Measurements from ENCODE around the gene SDSL. TPM values are rescaled to one million over a fixed set of nuclear protein-coding genes. Genes with fewer than 3 reads are reported as not detected.

SDSL gene
- total and polyA plus RNA-seq, 2 of the 4 experiments (the other 2 are of a cell fraction) = 6.3 to 10.9 TPM

GRCh38 chr12:113440336-113440735 is 18.2 kb downstream of the SDSL start:
- H4K20me1 ChIP-seq (ENCODE audit: insufficient read depth, low read length) = no peaks in the 10 kb centered on the region
- H3K4me1 ChIP-seq (ENCODE audit: control insufficient read depth, insufficient read depth, low read length) = no peaks in the 10 kb centered on the region
- H3K4me3 ChIP-seq (ENCODE audit: insufficient read depth, low read depth, low read length) = no peak overlapping the region
- H3K36me3 ChIP-seq (ENCODE audit: control insufficient read depth, insufficient read depth, low read length) = no peaks in the 10 kb centered on the region
- intact Hi-C loops (cut with micrococcal nuclease) = no loop called here
- no peak for DNase-seq
- H2BK5ac ChIP-seq (ENCODE audit: low read depth, low read length, poor library complexity, severe bottlenecking) = no peak overlapping the region
- H4K8ac ChIP-seq (ENCODE audit: low read depth in 2 of 2, low read length in 2 of 2) = no peak overlapping the region
- no TSS peak for BruUV-seq (replicated peaks)
- no peaks in the 10 kb centered on the region for H3K9me3 ChIP-seq (ENCODE audit: control insufficient read depth, insufficient read depth, low read length)
- no peak overlapping the region for H3K4ac ChIP-seq (ENCODE audit: low read depth, low read length)
- H2AFZ ChIP-seq (replicated peaks; ENCODE audit: low read length, poor library complexity) = no peak overlapping the region
- ChIA-PET POLR2A (ENCODE audit: unreplicated experiment) (no interaction called here), CTCF (interaction anchor here (0.7 kb wide), 1 partner anchor 13 kb away, joined by 3 read pairs; no protein-coding TSS in a partner anchor)
- H3K27me3 ChIP-seq (ENCODE audit: control insufficient read depth, insufficient read depth, low read length) = peaks cover 11% of the 10 kb centered on the region
- ATAC-seq (ENCODE audit: low read depth) = no peak
- H3K9me1 ChIP-seq (ENCODE audit: insufficient read depth, low read length) = no peaks in the 10 kb centered on the region
- no peak overlapping the region for H2AK5ac ChIP-seq (ENCODE audit: low read depth, low read length)
- in situ Hi-C loops (cut with MboI; ENCODE audit: low sequenced_read_pairs) = no loop called here
- H4K5ac ChIP-seq (ENCODE audit: low read depth, low read length) = no peak overlapping the region
- no peak overlapping the region for H3K9ac ChIP-seq (ENCODE audit: low read depth, low read length)
- H4K91ac ChIP-seq (ENCODE audit: insufficient read depth, low read depth, low read length) = no peak overlapping the region
- no peak overlapping the region for H3K23ac ChIP-seq (ENCODE audit: low read depth, low read length)
- no peak overlapping the region for H2BK20ac ChIP-seq (ENCODE audit: low read depth, low read length)
- H3K4me2 ChIP-seq (ENCODE audit: low read depth, low read length) = no peak overlapping the region
- no peak overlapping the region for H2BK15ac ChIP-seq (ENCODE audit: low read depth, low read length)
- no peak overlapping the region for H3K27ac ChIP-seq (ENCODE audit: insufficient read depth, low read length)
- H2AK9ac ChIP-seq (replicated peaks; ENCODE audit: low read depth, low read length, poor library complexity) = no peak overlapping the region
- H3K56ac ChIP-seq (ENCODE audit: extremely low read depth, insufficient read depth, low read length) = no peak overlapping the region
- H3K18ac ChIP-seq (ENCODE audit: low read depth, low read length) = no peak overlapping the region
- dilution Hi-C loops (cut with HindIII; ENCODE audit: low sequenced_read_pairs, unreplicated experiment) = no loop called here
- no peak overlapping the region for H2BK120ac ChIP-seq (ENCODE audit: low read depth, low read length)
- no peaks in the 10 kb centered on the region for H3K79me1 ChIP-seq (ENCODE audit: low read depth in 1 of 2, low read length in 2 of 2)
- TF ChIP-seq FOS (IDR thresholded peaks at IDR 0.05; ENCODE audit: low read depth, low read length) = no peak
- no peak overlapping the region for H3K14ac ChIP-seq (replicated peaks; ENCODE audit: low read depth, low read length)
- WGBS, 2 experiments (ENCODE audit: extremely low coverage in 2 of 2, insufficient read length in 1 of 2) = 64% methylated on average over 5 of the region's 7 CpGs; no CpG with 5 or more reads in 1 of the 2 experiments
